Measurements from ENCODE around the gene SRPRB.

DNA sequence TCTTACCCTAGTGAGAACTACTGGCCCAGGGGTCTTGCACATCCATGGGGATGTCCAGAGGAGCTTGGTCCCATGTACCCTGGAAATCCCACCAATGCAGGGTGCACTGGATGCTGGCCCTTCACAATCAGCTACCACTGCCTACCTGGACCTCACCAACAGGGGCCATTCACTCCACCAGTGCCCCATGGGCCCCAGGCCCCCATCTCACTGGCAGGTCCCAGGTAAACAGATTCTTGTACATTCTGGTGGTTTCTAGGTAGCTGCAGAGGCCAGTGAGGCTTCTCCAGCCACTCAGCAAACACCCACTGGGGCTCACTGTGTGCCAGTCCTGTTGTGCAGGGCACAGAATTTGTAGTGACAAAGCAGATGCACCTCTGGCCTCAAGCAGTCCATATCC lies 65.2 kb downstream of the SRPRB start:
- TF ChIP-seq, protein P1, sequence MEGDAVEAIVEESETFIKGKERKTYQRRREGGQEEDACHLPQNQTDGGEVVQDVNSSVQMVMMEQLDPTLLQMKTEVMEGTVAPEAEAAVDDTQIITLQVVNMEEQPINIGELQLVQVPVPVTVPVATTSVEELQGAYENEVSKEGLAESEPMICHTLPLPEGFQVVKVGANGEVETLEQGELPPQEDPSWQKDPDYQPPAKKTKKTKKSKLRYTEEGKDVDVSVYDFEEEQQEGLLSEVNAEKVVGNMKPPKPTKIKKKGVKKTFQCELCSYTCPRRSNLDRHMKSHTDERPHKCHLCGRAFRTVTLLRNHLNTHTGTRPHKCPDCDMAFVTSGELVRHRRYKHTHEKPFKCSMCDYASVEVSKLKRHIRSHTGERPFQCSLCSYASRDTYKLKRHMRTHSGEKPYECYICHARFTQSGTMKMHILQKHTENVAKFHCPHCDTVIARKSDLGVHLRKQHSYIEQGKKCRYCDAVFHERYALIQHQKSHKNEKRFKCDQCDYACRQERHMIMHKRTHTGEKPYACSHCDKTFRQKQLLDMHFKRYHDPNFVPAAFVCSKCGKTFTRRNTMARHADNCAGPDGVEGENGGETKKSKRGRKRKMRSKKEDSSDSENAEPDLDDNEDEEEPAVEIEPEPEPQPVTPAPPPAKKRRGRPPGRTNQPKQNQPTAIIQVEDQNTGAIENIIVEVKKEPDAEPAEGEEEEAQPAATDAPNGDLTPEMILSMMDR (IDR thresholded peaks at IDR 0.05), result no peak
- no peak for TF ChIP-seq POLR2A (IDR thresholded peaks at IDR 0.05)
